ENCODE results near the gene SUOX.

DNA sequence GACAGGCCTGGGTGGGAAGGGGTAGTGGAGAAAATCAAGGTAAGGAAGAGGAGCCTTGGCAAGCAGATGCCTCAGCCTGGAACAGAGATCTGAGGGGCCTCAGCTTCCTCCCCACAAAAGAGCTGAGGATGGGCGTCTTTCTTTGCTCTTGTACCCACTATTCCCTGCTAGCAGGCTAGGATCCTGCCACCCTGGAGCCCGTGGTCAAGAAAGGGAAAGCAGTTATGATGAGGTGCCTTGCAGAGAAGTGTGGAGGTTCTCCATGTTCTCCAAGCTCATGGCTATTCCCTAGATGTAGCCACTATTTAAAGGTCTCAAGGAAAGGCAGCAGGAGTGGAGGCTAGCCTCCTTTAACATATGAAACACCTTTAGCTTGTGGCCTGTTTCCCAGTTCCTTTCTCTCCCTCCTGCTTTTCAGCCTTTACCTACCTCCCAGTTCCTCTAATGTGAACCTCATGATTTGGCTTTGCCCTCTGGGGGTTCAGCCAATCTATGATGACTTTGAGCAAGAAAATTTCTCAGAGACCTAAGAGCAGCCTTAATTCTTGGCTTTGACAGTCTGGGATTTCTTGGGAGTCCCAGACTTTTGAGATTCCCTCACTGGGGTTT, 24.9 kb downstream of the SUOX start:
- TF ChIP-seq, protein P1, sequence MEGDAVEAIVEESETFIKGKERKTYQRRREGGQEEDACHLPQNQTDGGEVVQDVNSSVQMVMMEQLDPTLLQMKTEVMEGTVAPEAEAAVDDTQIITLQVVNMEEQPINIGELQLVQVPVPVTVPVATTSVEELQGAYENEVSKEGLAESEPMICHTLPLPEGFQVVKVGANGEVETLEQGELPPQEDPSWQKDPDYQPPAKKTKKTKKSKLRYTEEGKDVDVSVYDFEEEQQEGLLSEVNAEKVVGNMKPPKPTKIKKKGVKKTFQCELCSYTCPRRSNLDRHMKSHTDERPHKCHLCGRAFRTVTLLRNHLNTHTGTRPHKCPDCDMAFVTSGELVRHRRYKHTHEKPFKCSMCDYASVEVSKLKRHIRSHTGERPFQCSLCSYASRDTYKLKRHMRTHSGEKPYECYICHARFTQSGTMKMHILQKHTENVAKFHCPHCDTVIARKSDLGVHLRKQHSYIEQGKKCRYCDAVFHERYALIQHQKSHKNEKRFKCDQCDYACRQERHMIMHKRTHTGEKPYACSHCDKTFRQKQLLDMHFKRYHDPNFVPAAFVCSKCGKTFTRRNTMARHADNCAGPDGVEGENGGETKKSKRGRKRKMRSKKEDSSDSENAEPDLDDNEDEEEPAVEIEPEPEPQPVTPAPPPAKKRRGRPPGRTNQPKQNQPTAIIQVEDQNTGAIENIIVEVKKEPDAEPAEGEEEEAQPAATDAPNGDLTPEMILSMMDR (conservative IDR thresholded peaks at IDR 0.05 in 1 of 2, IDR thresholded peaks at IDR 0.05 in 1 of 2; ENCODE audit: extremely low read depth in 1 of 2, insufficient read depth in 1 of 2, low read depth in 1 of 2, low read length in 2 of 2) = no peak
- TF ChIP-seq EZH2 (IDR thresholded peaks at IDR 0.05; ENCODE audit: borderline replicate concordance, low read length) = no peak

Data from mammary epithelial cell (primary cell).